GM06990 (cell line): ENCODE results near the gene NAALADL2.

ENCODE experiments used
- DNase-seq: peaks from one replicate; pipeline ENCODE4 v3.0.0-alpha.2; 2011; ENCODE audit not compliant: insufficient read length; ENCODE audit errors: extremely low read depth
- H3K27me3 ChIP-seq: replicated peaks from 2 replicates; pipeline ENCODE4 v1.6.0; 2011; ENCODE audit warnings: low read length; ENCODE audit not compliant: control insufficient read depth, insufficient read depth
- H3K36me3 ChIP-seq: 2 replicates; pipeline ENCODE4 v1.5.1; 2011; ENCODE audit warnings: low read length; ENCODE audit not compliant: control insufficient read depth, insufficient read depth
- H3K4me3 ChIP-seq: replicated peaks from 2 replicates; pipeline ENCODE4 v1.5.1; 2011; ENCODE audit warnings: low read depth, mild to moderate bottlenecking, control low read depth, low read length
- TF ChIP-seq, protein P1 (sequence below): IDR thresholded peaks from 2 replicates; pipeline ENCODE4 v1.5.1; 2011; ENCODE audit warnings: low read length, control low read depth, mild to moderate bottlenecking, inconsistent platforms; ENCODE audit not compliant: insufficient read depth, poor library complexity, severe bottlenecking

Gene NAALADL2

GRCh38 chr3:175852560-175852959 lies 993.4 kb downstream of the NAALADL2 start:
- Histone ChIP-seq H3K27me3 (no peaks in the 10 kb centered on the region), H3K36me3 (no peaks in the 10 kb centered on the region), H3K4me3 (no peak overlapping the region)
- TF ChIP-seq, protein P1, sequence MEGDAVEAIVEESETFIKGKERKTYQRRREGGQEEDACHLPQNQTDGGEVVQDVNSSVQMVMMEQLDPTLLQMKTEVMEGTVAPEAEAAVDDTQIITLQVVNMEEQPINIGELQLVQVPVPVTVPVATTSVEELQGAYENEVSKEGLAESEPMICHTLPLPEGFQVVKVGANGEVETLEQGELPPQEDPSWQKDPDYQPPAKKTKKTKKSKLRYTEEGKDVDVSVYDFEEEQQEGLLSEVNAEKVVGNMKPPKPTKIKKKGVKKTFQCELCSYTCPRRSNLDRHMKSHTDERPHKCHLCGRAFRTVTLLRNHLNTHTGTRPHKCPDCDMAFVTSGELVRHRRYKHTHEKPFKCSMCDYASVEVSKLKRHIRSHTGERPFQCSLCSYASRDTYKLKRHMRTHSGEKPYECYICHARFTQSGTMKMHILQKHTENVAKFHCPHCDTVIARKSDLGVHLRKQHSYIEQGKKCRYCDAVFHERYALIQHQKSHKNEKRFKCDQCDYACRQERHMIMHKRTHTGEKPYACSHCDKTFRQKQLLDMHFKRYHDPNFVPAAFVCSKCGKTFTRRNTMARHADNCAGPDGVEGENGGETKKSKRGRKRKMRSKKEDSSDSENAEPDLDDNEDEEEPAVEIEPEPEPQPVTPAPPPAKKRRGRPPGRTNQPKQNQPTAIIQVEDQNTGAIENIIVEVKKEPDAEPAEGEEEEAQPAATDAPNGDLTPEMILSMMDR, result no peak
- DNase-seq, result no peak

DNA sequence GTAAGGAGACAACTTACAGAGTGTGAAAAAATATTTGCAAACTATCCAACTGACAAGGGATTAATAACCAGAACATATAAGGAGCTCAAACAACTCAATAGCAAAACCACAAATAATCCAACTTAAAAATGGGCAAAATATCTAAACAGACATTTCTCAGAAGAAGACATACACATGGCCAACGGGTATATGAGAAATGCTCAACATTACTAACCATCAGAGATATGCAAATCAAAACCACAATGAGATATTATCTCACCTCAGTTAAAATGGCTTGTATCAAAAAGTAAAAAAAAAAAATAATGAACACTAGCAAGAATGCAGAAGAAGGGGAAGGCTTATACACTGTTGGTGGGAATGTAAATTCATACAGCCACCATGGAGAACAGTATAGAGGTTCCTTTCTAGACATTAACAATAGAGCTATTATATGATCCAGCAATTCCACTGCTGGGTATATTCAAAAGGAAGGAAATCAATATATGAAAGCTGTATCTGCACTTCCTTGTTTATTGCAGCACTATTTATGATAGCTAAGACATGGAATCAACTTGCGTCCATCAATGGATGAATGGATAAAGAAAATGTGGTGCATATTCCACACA lies 998.6 kb downstream of the NAALADL2 start:
- no peak for DNase-seq
- TF ChIP-seq, protein P1, result no peak
- Histone ChIP-seq H3K27me3 (no peaks in the 10 kb centered on the region), H3K4me3 (no peak overlapping the region), H3K36me3 (no peaks in the 10 kb centered on the region)
